Lower lobe of right lung (tissue), 2 donors: ENCODE data around the gene CCL5. TPM values are rescaled to one million over a fixed set of nuclear protein-coding genes. Genes with fewer than 3 reads are reported as not detected.
A peak's percentile ranks its signal among the peaks of the same experiment; 100 is the strongest.
"Not testable (repeated sequence)": the region's sequence is repeated elsewhere in the genome, so short reads cannot be mapped to it uniquely, and the experiment has no call there.

Experiments
- ATAC-seq, 2 donors: fragments of 200-7000 bp; cut with Tn5 transposase; one replicate each; pipeline ENCODE4 v1.9.1; 2020 to 2022; ENCODE audit warnings: mild to moderate bottlenecking in 2 of 2, moderate library complexity in 2 of 2
- DNase-seq: peaks from one replicate; pipeline ENCODE4 v3.0.0-alpha.2; 2020
- H3K27ac ChIP-seq: fragments of 200-600 bp; one replicate; pipeline ENCODE4 v1.8.0; 2022
- H3K27me3 ChIP-seq: fragments of 200-600 bp; one replicate; pipeline ENCODE4 v1.8.0; 2022; ENCODE audit warnings: low read depth
- H3K36me3 ChIP-seq: fragments of 200-600 bp; one replicate; pipeline ENCODE4 v1.8.0; 2022; ENCODE audit warnings: mild to moderate bottlenecking
- H3K4me1 ChIP-seq: fragments of 200-600 bp; one replicate; pipeline ENCODE4 v1.8.0; 2022
- H3K4me3 ChIP-seq: fragments of 200-600 bp; one replicate; pipeline ENCODE4 v1.8.0; 2022; ENCODE audit warnings: mild to moderate bottlenecking
- H3K9me3 ChIP-seq: fragments of 200-600 bp; one replicate; pipeline ENCODE4 v1.8.0; 2022
- intact Hi-C: fragments of 100-400 bp; cut with DNase I; formaldehyde crosslinking; loops from one replicate; pipeline ENCODE4 v1.11.0; 2022
- total RNA-seq: library from RNA; stranded (reverse); fragmentation: NEBNext Ultra II Directional; extraction: Animal tissue kit (Norgen Biotek cat#: 25700); gene quantifications from one replicate; pipeline ENCODE4 v1.2.1, GENCODE V29; 2021
- TF ChIP-seq, protein P1 (sequence below): fragments of 200-600 bp; IDR thresholded peaks from one replicate; pipeline ENCODE4 v1.8.0; 2022; ENCODE audit warnings: antibody characterized with exemption, mild to moderate bottlenecking
- donor health status: DM: no; HTN: yes; CAD: no; lungs with severe emphysema.

The CCL5 gene
- total RNA-seq, 1 donor from 2014 or later: 18.2 TPM

DNA sequence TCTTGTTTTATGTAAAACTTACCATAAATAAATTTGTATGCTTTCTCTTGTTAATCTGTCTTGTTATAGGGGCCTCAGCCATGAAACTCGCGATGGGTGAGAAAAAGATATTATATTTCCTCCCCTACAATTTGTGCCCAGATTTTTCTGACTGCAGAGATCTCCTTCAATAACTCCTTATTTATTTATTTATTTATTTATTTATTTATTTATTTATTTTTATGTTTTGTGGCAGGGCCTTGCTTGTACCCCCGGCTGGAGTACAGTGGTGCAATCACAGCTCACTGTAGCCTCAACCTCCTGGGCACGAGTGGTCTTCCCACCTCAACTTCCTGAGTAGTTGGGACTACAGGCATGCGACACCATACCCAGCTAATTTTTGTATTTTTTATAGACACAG lies 23.3 kb upstream of the CCL5 start:
- Histone ChIP-seq H3K4me1 (no peaks in the 10 kb centered on the region), H3K27me3 (no peaks in the 10 kb centered on the region), H3K9me3 (no peaks in the 10 kb centered on the region), H3K27ac (no peak overlapping the region), H3K4me3 (no peak overlapping the region), H3K36me3 (no peaks in the 10 kb centered on the region)
- intact Hi-C loops: no loop called here
- TF ChIP-seq, protein P1, sequence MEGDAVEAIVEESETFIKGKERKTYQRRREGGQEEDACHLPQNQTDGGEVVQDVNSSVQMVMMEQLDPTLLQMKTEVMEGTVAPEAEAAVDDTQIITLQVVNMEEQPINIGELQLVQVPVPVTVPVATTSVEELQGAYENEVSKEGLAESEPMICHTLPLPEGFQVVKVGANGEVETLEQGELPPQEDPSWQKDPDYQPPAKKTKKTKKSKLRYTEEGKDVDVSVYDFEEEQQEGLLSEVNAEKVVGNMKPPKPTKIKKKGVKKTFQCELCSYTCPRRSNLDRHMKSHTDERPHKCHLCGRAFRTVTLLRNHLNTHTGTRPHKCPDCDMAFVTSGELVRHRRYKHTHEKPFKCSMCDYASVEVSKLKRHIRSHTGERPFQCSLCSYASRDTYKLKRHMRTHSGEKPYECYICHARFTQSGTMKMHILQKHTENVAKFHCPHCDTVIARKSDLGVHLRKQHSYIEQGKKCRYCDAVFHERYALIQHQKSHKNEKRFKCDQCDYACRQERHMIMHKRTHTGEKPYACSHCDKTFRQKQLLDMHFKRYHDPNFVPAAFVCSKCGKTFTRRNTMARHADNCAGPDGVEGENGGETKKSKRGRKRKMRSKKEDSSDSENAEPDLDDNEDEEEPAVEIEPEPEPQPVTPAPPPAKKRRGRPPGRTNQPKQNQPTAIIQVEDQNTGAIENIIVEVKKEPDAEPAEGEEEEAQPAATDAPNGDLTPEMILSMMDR: no peak
- ATAC-seq: no peak
- no peak for DNase-seq

DNA sequence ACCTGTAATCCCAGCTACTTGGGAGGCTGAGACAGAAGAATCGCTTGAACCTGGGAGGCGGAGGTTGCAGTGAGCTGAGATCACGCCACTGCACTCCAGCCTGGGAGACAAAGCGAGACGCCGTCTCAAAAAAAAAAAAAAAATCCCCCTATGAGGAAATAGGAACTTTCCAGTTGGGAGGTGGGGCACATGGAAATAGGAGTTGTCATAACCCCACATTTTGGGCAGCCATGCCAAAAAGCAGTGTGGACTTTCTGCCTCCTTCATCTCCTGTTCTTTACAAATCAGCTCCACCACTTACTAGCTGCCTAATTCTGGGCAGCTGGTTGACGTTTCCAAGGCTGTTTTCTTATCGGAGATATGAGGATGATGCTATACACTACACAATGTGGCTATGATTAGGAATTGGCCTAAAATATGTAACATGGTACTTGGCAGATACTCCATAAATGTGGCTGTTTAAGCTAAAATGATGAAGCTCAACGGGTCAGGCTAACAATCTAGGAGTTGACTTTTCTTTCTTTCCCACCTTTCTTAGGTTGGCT lies 21.5 kb upstream of the CCL5 start:
- DNase-seq: no peak
- H3K4me1 ChIP-seq: no peaks in the 10 kb centered on the region
- intact Hi-C loops: no loop called here
- TF ChIP-seq, protein P1: no peak
- no peak for ATAC-seq
- no peaks in the 10 kb centered on the region for H3K27me3 ChIP-seq
- H3K27ac ChIP-seq: no peak overlapping the region
- H3K9me3 ChIP-seq: no peaks in the 10 kb centered on the region
- H3K36me3 ChIP-seq: no peaks in the 10 kb centered on the region
- no peak overlapping the region for H3K4me3 ChIP-seq

DNA sequence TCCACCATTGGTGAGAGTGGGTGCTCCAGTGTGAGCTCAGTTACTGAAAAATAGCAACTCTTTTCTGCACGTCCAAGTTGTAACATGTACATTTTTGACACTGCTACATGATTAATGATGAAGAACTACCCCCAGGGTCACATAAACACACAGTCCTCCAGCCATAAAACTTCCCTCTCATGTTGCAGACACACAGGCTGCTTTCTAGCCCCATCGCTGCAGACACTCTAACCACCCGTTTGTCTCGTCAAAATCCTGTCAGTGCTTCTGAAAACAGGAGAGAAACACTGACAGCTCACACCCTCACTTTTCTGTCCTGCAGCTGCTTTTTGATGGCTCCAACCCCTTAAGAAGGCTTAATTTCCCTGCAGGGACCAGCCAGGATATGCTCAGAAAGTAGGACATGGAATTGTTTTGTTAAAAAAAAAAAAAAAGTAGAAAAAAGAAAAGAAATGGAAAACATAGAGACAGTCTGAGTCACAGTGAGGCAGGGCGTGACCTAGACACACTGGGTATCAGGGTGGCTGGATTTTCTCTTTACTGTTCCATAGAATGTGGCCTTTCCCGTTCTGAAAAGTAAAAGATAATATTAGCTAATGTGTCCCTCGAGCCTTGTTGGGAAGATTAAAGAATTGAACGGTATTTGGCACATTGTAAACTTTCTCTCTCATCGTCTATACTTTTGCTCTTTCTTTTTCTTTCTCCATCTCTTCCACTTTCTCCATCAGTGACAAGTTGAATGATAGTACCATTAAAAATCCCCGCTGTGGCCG lies 20.7 kb upstream of the CCL5 start:
- ATAC-seq: no peak

DNA sequence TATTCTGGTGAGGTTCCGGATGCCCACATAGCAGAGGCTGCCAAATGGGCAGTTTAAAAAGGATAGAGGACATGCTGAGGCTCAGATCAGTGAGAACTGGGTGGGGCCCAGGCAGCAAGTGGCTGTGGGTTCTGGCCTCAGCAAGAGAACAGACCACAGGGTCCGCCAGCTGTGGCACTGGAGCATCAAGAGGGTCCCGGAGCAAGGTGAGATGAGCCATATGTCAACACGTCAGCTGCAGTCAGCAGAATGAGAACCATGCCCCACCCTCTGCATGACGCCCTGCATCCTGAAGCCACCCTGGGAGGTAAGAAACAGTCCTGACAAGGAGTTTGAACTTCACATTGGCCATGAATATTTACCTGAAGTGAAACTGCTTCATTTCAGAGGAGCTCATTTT lies 20.1 kb upstream of the CCL5 start:
- intact Hi-C loops: no loop called here
- Histone ChIP-seq H3K27ac (no peak overlapping the region), H3K9me3 (no peaks in the 10 kb centered on the region), H3K4me1 (no peaks in the 10 kb centered on the region), H3K27me3 (no peaks in the 10 kb centered on the region), H3K4me3 (no peak overlapping the region), H3K36me3 (no peaks in the 10 kb centered on the region)
- TF ChIP-seq, protein P1: no peak
- no peak for ATAC-seq
- no peak for DNase-seq

More for the DNA sequence above, 20.7 kb upstream of the CCL5 start:
- intact Hi-C loops: no loop called here
- no peak overlapping the region for H3K4me3 ChIP-seq
- peak overlapping the region; percentile 18 for H3K27ac ChIP-seq
- H3K4me1 ChIP-seq: no peaks in the 10 kb centered on the region
- H3K27me3 ChIP-seq: no peaks in the 10 kb centered on the region
- no peaks in the 10 kb centered on the region for H3K36me3 ChIP-seq
- DNase-seq: no peak
- TF ChIP-seq, protein P1: no peak
- H3K9me3 ChIP-seq: no peaks in the 10 kb centered on the region

DNA sequence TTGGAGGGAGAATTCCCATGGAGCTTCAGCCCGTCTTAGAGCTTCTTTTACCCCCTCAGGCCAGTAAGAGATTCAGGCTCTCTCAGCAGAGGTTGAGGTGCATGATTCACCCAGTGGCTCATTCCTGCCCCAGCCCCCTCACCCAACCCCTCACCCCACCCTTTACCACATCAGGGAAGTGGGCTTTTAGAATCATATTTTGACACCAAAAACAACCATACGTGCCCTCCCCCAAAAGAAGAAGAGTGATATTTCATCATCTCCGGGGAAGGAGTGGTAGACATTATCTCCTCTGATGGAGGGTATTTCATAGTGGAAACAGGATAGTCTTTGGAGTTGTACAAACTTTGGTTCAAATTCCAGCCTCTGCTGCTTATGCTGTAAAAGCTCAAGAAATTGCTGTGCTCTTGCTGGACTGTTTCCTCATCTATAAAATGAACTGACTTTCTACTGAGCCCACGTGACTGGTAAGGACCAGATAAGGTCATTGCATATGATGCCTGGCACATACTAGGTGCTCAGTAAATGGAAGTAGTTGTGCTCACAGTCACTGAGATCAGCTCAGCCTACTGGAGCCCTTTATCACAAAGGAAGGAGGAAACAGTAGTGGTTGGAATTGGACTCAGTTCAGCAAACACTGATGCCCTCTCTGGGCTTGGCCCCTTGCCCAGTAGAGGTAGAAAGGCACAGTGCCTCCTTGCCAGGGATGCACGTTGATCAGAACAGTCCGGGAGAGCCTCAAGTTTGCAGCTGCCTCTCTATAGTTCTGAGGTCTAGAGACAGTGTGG lies 18.3 kb upstream of the CCL5 start:
- Histone ChIP-seq H3K9me3 (no peaks in the 10 kb centered on the region), H3K36me3 (no peaks in the 10 kb centered on the region), H3K27ac (no peak overlapping the region), H3K4me1 (no peaks in the 10 kb centered on the region), H3K27me3 (no peaks in the 10 kb centered on the region), H3K4me3 (no peak overlapping the region)
- intact Hi-C loops: no loop called here
- peak; percentile 55 for DNase-seq
- peak; percentile 33 to 58 for ATAC-seq
- TF ChIP-seq, protein P1: no peak

DNA sequence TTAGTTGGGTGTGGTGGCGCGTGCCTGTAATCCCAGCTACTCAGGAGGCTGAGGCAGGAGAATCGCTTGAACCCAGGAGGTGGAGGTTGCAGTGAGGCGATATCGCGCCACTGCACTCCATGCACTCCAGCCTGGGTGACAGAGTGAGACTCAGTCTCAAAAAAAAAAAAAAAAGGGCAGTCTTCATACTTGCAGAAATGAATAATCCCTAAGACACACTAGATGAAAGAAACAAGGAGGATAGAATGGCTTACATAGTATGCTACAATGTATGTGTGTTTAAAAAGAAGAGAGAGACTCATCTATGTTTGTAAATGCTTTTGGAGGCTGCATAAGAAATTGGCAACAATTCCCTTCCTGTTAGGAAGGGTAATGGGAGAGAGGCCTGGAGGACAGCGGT lies 17.6 kb upstream of the CCL5 start:
- H3K27ac ChIP-seq, H3K36me3 ChIP-seq, H3K9me3 ChIP-seq, ATAC-seq, H3K4me1 ChIP-seq, intact Hi-C loops, DNase-seq, H3K4me3 ChIP-seq, H3K27me3 ChIP-seq: not testable (repeated sequence)
